K562 (cell line): ENCODE measurements around the gene KISS1. TPM values are rescaled to one million over a fixed set of nuclear protein-coding genes. Genes with fewer than 3 reads are reported as not detected.

Source experiments
- BHLHE40 ChIP-seq: IDR thresholded peaks from 2 replicates; pipeline ENCODE4 v1.6.1; 2011; ENCODE audit warnings: low read length, improper control_type of control experiment
- CREBBP ChIP-seq: IDR thresholded peaks from one replicate; pipeline ENCODE4 v1.6.1; 2012; ENCODE audit warnings: low read depth, mild to moderate bottlenecking, control low read depth, inconsistent platforms, low read length
- ELF4 ChIP-seq: fragments of 450-650 bp; formaldehyde crosslinking; IDR thresholded peaks from 2 replicates; pipeline ENCODE4 v1.4.0; 2022; ENCODE audit warnings: missing genetic modification characterization
- NBN ChIP-seq: fragments of 450-650 bp; IDR thresholded peaks from 2 replicates; pipeline ENCODE4 v1.6.1; 2016; ENCODE audit warnings: low read depth, mild to moderate bottlenecking
- NFYB ChIP-seq: IDR thresholded peaks from 2 replicates; pipeline ENCODE4 v1.6.1; 2011; ENCODE audit warnings: mild to moderate bottlenecking, moderate library complexity; ENCODE audit not compliant: insufficient read length; ENCODE audit errors: extremely low read depth
- POLR2H ChIP-seq: IDR thresholded peaks from 2 replicates; pipeline ENCODE4 v1.6.1; 2016; ENCODE audit warnings: missing genetic modification characterization, low read depth, mild to moderate bottlenecking, control low read depth, missing compliant biosample characterization, moderate library complexity
- PYGO2 ChIP-seq: fragments of 450-650 bp; IDR thresholded peaks from 2 replicates; pipeline ENCODE4 v1.6.1; 2016; ENCODE audit warnings: mild to moderate bottlenecking, missing genetic modification characterization, moderate library complexity, missing compliant biosample characterization
- RAD51 ChIP-seq: fragments of 450-650 bp; IDR thresholded peaks from 2 replicates; pipeline ENCODE4 v1.7.1; 2016; ENCODE audit warnings: low read depth, mild to moderate bottlenecking, borderline replicate concordance
- TEAD1 ChIP-seq, 2 experiments: fragments of 450-650 bp in 1 of 2; sonication (generic) in 1 of 2; formaldehyde crosslinking; IDR thresholded peaks; 2 replicates each; pipeline versions ENCODE4 v1.4.0 to v1.8.0; 2020 to 2022; ENCODE audit warnings: mild to moderate bottlenecking in 2 of 2, missing genetic modification reagents in 1 of 2
- ZNF445 ChIP-seq: fragments of 250-450 bp; sonication (Bioruptor Pico); IDR thresholded peaks from 2 replicates; pipeline ENCODE4 v1.4.0; 2020; ENCODE audit warnings: low read depth, mild to moderate bottlenecking, moderate library complexity
- polyA plus RNA-seq, 8 experiments: library from polyadenylated mRNA; depleted of rRNA in 4 of 8; stranded (reverse) in 5 of 8; unstranded in 3 of 8; fragments of >200 nt; fragmentation: Nextera tagmentation in 2 of 8; fragmentation: Illumina TruSeq in 1 of 8; extraction: Ambion mirVana in 2 of 8; extraction: Trizol in 1 of 8; gene quantifications; 2 replicates each; pipeline versions ENCODE4 v1.2.1 to v1.2.3, GENCODE V29; 2011 to 2014; ENCODE audit warnings: inconsistent platforms in 1 of 8, missing spikeins in 1 of 8
- total RNA-seq, 7 experiments: library from RNA; depleted of rRNA in 6 of 7; stranded (reverse); fragments of >200 nt in 6 of 7; fragmentation: Illumina TruSeq in 2 of 7; extraction: Trizol in 2 of 7; gene quantifications; 2 replicates each; pipeline versions ENCODE4 v1.2.1 to v1.2.3, GENCODE V29; 2011 to 2021; ENCODE audit warnings: low replicate concordance in 1 of 7
- TF ChIP-seq, protein P1 (sequence below), 2 experiments: fragments of 450-650 bp; IDR thresholded peaks; 2 replicates each; pipeline ENCODE4 v1.6.1; 2018; ENCODE audit warnings: mild to moderate bottlenecking in 2 of 2, low read depth in 1 of 2; ENCODE audit not compliant: partially characterized antibody in 2 of 2
- TF ChIP-seq, protein P2 (sequence below): fragments of 450-650 bp; IDR thresholded peaks from 2 replicates; pipeline ENCODE4 v1.6.1; 2016; ENCODE audit warnings: mild to moderate bottlenecking
- TF ChIP-seq, protein P3 (sequence below), 2 experiments: fragments of 450-650 bp in 1 of 2; sonication (generic) in 1 of 2; formaldehyde crosslinking; conservative IDR thresholded peaks; 2 replicates each; pipeline versions ENCODE4 v1.4.0 to v1.8.1; 2020 to 2022; ENCODE audit warnings: mild to moderate bottlenecking in 1 of 2, missing genetic modification reagents in 1 of 2

The KISS1 gene
- total and polyA plus RNA-seq, 9 of the 15 experiments (the other 6 are each of a cell fraction or from before 2014, with no cell fraction given) = 0.31 TPM; not detected in 8

DNA sequence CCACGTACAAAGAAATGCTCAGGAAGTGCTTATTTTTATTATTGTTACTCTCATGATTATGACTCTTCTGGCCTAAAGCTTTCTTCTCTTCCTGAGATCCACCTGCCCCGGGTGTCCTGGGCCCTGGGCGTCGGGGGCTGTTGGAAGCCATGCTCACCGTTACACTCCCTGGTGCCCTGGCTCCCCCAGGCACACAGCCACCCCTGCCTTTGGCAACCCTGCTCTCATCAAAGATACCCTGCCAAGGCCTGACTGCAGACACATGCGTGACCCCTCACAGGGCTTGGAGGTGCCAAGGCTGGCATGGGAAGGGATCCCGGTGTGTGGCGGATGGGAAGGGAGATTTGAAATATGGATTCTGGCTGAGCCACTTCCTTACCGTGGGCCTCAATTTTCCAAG lies 3.3 kb upstream of the KISS1 start (continued):
- TF ChIP-seq, protein P1, sequence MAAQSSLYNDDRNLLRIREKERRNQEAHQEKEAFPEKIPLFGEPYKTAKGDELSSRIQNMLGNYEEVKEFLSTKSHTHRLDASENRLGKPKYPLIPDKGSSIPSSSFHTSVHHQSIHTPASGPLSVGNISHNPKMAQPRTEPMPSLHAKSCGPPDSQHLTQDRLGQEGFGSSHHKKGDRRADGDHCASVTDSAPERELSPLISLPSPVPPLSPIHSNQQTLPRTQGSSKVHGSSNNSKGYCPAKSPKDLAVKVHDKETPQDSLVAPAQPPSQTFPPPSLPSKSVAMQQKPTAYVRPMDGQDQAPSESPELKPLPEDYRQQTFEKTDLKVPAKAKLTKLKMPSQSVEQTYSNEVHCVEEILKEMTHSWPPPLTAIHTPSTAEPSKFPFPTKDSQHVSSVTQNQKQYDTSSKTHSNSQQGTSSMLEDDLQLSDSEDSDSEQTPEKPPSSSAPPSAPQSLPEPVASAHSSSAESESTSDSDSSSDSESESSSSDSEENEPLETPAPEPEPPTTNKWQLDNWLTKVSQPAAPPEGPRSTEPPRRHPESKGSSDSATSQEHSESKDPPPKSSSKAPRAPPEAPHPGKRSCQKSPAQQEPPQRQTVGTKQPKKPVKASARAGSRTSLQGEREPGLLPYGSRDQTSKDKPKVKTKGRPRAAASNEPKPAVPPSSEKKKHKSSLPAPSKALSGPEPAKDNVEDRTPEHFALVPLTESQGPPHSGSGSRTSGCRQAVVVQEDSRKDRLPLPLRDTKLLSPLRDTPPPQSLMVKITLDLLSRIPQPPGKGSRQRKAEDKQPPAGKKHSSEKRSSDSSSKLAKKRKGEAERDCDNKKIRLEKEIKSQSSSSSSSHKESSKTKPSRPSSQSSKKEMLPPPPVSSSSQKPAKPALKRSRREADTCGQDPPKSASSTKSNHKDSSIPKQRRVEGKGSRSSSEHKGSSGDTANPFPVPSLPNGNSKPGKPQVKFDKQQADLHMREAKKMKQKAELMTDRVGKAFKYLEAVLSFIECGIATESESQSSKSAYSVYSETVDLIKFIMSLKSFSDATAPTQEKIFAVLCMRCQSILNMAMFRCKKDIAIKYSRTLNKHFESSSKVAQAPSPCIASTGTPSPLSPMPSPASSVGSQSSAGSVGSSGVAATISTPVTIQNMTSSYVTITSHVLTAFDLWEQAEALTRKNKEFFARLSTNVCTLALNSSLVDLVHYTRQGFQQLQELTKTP (IDR thresholded peaks at IDR 0.05; ENCODE audit: low read depth in 1 of 2, partially characterized antibody in 2 of 2) = no peak
- TF ChIP-seq, protein P2, sequence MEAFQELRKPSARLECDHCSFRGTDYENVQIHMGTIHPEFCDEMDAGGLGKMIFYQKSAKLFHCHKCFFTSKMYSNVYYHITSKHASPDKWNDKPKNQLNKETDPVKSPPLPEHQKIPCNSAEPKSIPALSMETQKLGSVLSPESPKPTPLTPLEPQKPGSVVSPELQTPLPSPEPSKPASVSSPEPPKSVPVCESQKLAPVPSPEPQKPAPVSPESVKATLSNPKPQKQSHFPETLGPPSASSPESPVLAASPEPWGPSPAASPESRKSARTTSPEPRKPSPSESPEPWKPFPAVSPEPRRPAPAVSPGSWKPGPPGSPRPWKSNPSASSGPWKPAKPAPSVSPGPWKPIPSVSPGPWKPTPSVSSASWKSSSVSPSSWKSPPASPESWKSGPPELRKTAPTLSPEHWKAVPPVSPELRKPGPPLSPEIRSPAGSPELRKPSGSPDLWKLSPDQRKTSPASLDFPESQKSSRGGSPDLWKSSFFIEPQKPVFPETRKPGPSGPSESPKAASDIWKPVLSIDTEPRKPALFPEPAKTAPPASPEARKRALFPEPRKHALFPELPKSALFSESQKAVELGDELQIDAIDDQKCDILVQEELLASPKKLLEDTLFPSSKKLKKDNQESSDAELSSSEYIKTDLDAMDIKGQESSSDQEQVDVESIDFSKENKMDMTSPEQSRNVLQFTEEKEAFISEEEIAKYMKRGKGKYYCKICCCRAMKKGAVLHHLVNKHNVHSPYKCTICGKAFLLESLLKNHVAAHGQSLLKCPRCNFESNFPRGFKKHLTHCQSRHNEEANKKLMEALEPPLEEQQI = no peak
- TF ChIP-seq ELF4 = no peak
- no peak for TF ChIP-seq POLR2H (tag)
- TF ChIP-seq BHLHE40 = no peak
- TF ChIP-seq TEAD1 (CRISPR knock-in tag; IDR thresholded peaks at IDR 0.05) = no peak
- TF ChIP-seq, protein P3, sequence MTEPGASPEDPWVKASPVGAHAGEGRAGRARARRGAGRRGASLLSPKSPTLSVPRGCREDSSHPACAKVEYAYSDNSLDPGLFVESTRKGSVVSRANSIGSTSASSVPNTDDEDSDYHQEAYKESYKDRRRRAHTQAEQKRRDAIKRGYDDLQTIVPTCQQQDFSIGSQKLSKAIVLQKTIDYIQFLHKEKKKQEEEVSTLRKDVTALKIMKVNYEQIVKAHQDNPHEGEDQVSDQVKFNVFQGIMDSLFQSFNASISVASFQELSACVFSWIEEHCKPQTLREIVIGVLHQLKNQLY (CRISPR knock-in tag; conservative IDR thresholded peaks at IDR 0.05) = no peak
- TF ChIP-seq ZNF445 (CRISPR knock-in tag) = no peak
- TF ChIP-seq PYGO2 (tag) = no peak
- TF ChIP-seq NBN = no peak
- TF ChIP-seq CREBBP = no peak
- TF ChIP-seq RAD51 = no peak
- no peak for TF ChIP-seq NFYB
